Hippocampal formation (tissue), 2 donors: ENCODE measurements around the gene DYNLT2B.
"Not testable (repeated sequence)": the region's sequence is repeated elsewhere in the genome, so short reads cannot be mapped to it uniquely, and the experiment has no call there.

ENCODE experiments used
- DNase-seq, 2 donors: peaks; one replicate each; lab custom pipeline; 2025; lab: John Stamatoyannopoulos, UW

DYNLT2B gene

GRCh38 chr3:196326936-196327335, 8.9 kb upstream of the DYNLT2B start:
- DNase-seq = no peak

- no peak for DNase-seq
These were observed 5.7 kb upstream of the DYNLT2B start for GRCh38 chr3:196323691-196324090.

- no peak for DNase-seq
These were observed 5.0 kb upstream of the DYNLT2B start for GRCh38 chr3:196323016-196323415.

GRCh38 chr3:196321162-196321561, 3.1 kb upstream of the DYNLT2B start:
- DNase-seq = no peak

- DNase-seq = no peak
These were observed 2.1 kb upstream of the DYNLT2B start for GRCh38 chr3:196320137-196320536.

GRCh38 chr3:196316799-196317686, 997 bp downstream of the DYNLT2B start:
- DNase-seq = not testable (repeated sequence)

GRCh38 chr3:196315821-196316220, 2.2 kb downstream of the DYNLT2B start:
- DNase-seq = no peak

- DNase-seq = no peak
These were observed 3.4 kb downstream of the DYNLT2B start for GRCh38 chr3:196314597-196314996.

- not testable (repeated sequence) for DNase-seq
These were observed 4.0 kb downstream of the DYNLT2B start for GRCh38 chr3:196314086-196314485.

- DNase-seq = not testable (repeated sequence)
These were observed 15.1 kb downstream of the DYNLT2B start for GRCh38 chr3:196302960-196303359.

- DNase-seq = not testable (repeated sequence)
These were observed 15.5 kb downstream of the DYNLT2B start for GRCh38 chr3:196302551-196302950.

- DNase-seq = no peak
These were observed 19.5 kb downstream of the DYNLT2B start for GRCh38 chr3:196298521-196298920.

GRCh38 chr3:196292286-196292923, 25.6 kb downstream of the DYNLT2B start:
- no peak for DNase-seq

GRCh38 chr3:196288141-196288460, 29.9 kb downstream of the DYNLT2B start:
- DNase-seq = no peak

- peak; percentile 86 to 96 for DNase-seq
These were observed 30.4 kb downstream of the DYNLT2B start, which contains the start of gene PCYT1A for GRCh38 chr3:196287440-196288140. Gene PCYT1A, minus strand, starts transcription at chr3:196287726. Its CDS starts 17,195 bp downstream, at chr3:196270531.

- DNase-seq = no peak
These were observed 31.0 kb downstream of the DYNLT2B start for GRCh38 chr3:196287090-196287439.

GRCh38 chr3:196284396-196284795, 33.6 kb downstream of the DYNLT2B start:
- no peak for DNase-seq

- no peak for DNase-seq
These were observed 36.1 kb downstream of the DYNLT2B start for GRCh38 chr3:196281962-196282361.

- no peak for DNase-seq
These were observed 37.2 kb downstream of the DYNLT2B start for GRCh38 chr3:196280689-196281440.

- DNase-seq = no peak
These were observed 42.9 kb downstream of the DYNLT2B start for GRCh38 chr3:196275126-196275525.

GRCh38 chr3:196274585-196274984, 43.5 kb downstream of the DYNLT2B start:
- DNase-seq = no peak

- no peak for DNase-seq
These were observed 44.4 kb downstream of the DYNLT2B start for GRCh38 chr3:196273655-196274054.
